Activated T-cell treated with anti-CD3 and anti-CD28 coated beads, Interleukin-2, amount 50 U/mL, for 4 hours (primary cell): ENCODE data around the gene WNT7A. TPM values are rescaled to one million over a fixed set of nuclear protein-coding genes. Genes with fewer than 3 reads are reported as not detected.

ENCODE experiments used
- ATAC-seq, 2 donors: fragments of 200-7000 bp; cut with Tn5 transposase; one replicate each; pipeline ENCODE4 v1.10.0; 2021
- DNase-seq: peaks from one replicate; pipeline ENCODE4 v3.0.0-alpha.2; 2020
- H3K27me3 Mint-ChIP-seq: one replicate; pipeline ENCODE4 v1.8.0; 2021; ENCODE audit warnings: low read depth, mixed read lengths
- H3K36me3 Mint-ChIP-seq: one replicate; pipeline ENCODE4 v1.8.0; 2022; ENCODE audit warnings: mixed read lengths; ENCODE audit not compliant: insufficient read depth
- H3K4me1 Mint-ChIP-seq: one replicate; pipeline ENCODE4 v1.8.0; 2021; ENCODE audit warnings: low read depth, mixed read lengths
- H3K4me3 Mint-ChIP-seq: one replicate; pipeline ENCODE4 v1.8.0; 2021; ENCODE audit warnings: mild to moderate bottlenecking, moderate library complexity, mixed read lengths
- H3K9me3 Mint-ChIP-seq: one replicate; pipeline ENCODE4 v1.8.0; 2021; ENCODE audit warnings: mixed read lengths
- total RNA-seq, 3 donors: library from RNA; stranded (reverse); gene quantifications; one replicate each; pipeline ENCODE4 v1.2.1, GENCODE V29; 2021

The WNT7A gene
- total RNA-seq, 3 donors from 2014 or later = 0.08 to 0.24 (median 0.10) TPM

DNA sequence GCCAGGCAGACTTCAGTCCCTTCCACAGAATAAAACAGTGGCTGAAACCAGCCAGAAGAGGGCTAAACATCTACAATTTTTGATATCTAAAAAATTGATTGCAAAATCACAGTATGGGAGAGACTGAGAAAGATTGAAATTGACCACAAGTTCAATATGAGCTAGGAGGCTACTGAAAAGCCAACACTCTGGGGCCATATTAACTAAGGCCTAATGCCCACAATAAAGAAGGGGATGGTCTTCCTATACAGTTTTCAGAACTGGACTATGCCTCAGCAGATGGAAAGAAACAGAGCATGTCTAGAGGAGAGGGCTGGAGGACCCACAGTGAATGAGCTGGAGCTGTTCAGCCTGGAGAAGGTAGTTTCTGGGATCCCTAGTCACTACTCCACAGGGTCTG is 53.2 kb downstream of the WNT7A start:
- no peak for ATAC-seq
- Mint-ChIP-seq H3K4me3 (no peak overlapping the region), H3K36me3 (no peaks in the 10 kb centered on the region), H3K27me3 (no peaks in the 10 kb centered on the region), H3K9me3 (peaks cover 3% of the 10 kb centered on the region), H3K4me1 (peaks cover 6% of the 10 kb centered on the region)
- no peak for DNase-seq

DNA sequence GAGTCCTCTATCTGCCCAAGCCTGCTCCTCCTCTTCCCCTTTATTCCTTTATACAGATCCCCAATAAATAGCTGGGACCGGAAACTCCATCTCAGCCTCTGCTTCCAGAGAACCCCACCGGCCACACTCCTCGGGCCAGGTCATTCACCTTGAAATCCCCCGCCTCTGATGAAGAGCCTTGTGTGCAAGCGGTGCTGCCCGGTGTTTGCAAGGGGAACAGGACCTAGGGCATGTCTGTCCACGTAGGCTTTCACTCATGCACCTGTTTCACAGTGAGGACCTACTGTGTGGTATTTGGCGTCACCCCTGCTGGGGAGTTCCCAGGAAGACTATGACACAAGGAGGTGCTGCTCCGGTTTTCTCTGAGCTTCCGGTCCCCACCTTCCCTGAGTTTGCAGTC is 54.0 kb downstream of the WNT7A start:
- Mint-ChIP-seq H3K4me3 (no peak overlapping the region), H3K9me3 (peaks cover 3% of the 10 kb centered on the region), H3K36me3 (no peaks in the 10 kb centered on the region), H3K4me1 (peaks cover 7% of the 10 kb centered on the region), H3K27me3 (no peaks in the 10 kb centered on the region)
- ATAC-seq = no peak
- no peak for DNase-seq

- H3K36me3 Mint-ChIP-seq = peaks cover under 1% of the 10 kb centered on the region
These were observed 54.6 kb downstream of the WNT7A start for GRCh38 chr3:13825311-13825579.

DNA sequence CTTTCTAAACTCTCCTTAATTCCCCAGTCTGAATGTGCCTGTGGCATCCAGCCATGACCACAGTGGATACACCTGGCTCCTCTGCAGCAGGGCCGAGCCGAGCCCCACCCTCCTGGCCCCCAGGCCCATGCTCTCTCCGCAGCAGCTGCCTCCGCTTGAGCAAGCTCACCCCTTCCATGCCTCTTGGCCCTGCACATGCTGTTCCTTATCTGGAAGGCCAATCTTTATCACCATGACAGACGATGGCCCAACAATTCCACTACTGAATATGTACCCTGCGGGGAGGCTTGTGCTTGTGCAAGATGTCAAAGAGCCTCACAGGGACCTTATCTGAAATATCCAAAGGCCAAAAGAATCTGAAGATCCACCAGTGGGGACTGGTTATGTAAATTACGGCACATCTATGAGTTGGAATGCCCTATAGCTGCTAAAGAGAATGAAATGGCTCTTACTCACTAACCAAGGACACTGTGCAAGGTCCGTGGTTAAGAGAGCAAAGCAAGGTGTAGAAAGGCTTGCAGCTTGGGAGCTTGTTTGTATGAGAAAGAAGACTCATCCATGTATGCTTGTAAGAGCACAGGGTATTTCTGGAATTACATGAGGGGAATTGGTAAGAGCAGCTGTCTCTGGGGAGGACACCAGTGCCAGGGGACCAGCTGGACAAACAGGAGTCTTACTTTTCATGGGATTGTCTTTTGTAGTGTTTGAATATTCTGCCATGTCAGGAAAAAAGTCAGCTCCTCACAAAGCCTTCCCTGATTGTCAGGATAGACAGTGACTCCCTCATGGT is 55.2 kb downstream of the WNT7A start:
- DNase-seq = no peak
- Mint-ChIP-seq H3K36me3 (peaks cover 5% of the 10 kb centered on the region), H3K4me1 (peaks cover 7% of the 10 kb centered on the region), H3K9me3 (peaks cover 3% of the 10 kb centered on the region), H3K4me3 (no peak overlapping the region), H3K27me3 (no peaks in the 10 kb centered on the region)
- ATAC-seq = no peak

More at GRCh38 chr3:13825311-13825579, 54.6 kb downstream of the WNT7A start:
- Mint-ChIP-seq H3K27me3 (no peaks in the 10 kb centered on the region), H3K9me3 (peaks cover 3% of the 10 kb centered on the region), H3K4me1 (peaks cover 7% of the 10 kb centered on the region), H3K4me3 (no peak overlapping the region)
- DNase-seq (no peak), ATAC-seq (no peak)

GRCh38 chr3:13823692-13824091 is 56.2 kb downstream of the WNT7A start:
- no peak for ATAC-seq

DNA sequence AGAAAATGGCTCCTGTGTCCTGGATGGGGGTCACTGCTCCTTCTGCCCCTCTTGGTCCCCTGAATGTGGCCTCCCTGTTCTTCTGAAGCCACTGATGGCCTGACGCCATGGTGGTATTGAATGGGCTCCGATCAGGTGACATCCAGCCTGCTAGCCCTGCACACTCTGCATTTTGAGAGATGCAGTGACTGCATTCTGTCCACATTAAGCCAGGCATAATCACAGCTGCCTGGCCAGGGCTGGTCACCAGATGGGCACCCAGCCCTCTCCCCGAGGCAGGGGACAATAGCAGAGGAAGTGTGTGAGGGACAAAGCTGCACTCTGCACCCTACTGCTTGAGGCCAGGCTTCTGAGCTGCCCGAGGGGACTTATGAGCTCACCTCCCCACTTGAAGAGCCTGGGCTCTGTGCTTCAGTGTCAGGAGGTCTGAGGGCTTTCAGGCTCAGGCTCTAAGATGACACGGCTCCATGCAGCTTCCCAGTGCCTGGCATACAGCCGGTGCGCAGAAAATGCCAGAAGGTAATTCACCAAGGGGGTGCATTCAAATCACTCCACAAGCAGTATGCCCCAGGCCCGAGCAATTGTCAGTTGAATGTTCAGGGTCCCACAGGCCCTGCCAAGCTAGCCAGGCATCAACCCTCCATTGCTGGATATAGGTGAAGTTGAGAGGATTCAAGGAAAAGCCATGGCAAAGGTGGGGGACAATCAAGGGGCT is 56.8 kb downstream of the WNT7A start:
- no peak for ATAC-seq
- H3K4me3 Mint-ChIP-seq = no peak overlapping the region
- DNase-seq = no peak
- no peaks in the 10 kb centered on the region for H3K27me3 Mint-ChIP-seq
- H3K36me3 Mint-ChIP-seq = peaks cover 11% of the 10 kb centered on the region
- peaks cover 7% of the 10 kb centered on the region for H3K4me1 Mint-ChIP-seq
- H3K9me3 Mint-ChIP-seq = peaks cover 3% of the 10 kb centered on the region

More at GRCh38 chr3:13823692-13824091, 56.2 kb downstream of the WNT7A start:
- Mint-ChIP-seq H3K4me1 (peaks cover 7% of the 10 kb centered on the region), H3K9me3 (peaks cover 3% of the 10 kb centered on the region), H3K4me3 (no peak overlapping the region), H3K36me3 (peaks cover 8% of the 10 kb centered on the region), H3K27me3 (no peaks in the 10 kb centered on the region)
- no peak for DNase-seq

DNA sequence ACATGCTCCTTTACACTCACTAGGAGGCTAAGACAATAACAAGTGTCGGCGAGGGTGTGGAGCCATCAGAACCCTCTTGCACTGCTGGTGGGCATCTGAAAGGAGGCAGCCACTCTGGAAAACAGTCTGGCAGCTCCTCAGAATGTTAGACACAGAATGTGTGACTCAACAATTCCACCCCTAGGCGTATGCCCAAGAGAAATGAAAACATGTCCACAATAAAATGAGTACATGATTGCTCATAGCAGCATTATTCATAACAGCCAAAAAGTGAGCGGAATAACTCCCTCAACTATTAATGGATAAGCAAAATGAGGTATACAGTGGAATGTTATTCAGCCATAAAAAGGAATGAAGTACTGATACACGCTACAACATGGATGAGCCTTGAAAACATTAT is 57.8 kb downstream of the WNT7A start:
- no peak for DNase-seq
- H3K4me1 Mint-ChIP-seq = peaks cover 7% of the 10 kb centered on the region

GRCh38 chr3:13821126-13821525 is 58.7 kb downstream of the WNT7A start:
- ATAC-seq (no peak), DNase-seq (no peak)
- Mint-ChIP-seq H3K36me3 (peaks cover 19% of the 10 kb centered on the region), H3K4me1 (peaks cover 7% of the 10 kb centered on the region), H3K27me3 (no peaks in the 10 kb centered on the region), H3K9me3 (peaks cover 10% of the 10 kb centered on the region), H3K4me3 (no peak overlapping the region)

More for the DNA sequence above, 57.8 kb downstream of the WNT7A start:
- Mint-ChIP-seq H3K4me3 (no peak overlapping the region), H3K27me3 (no peaks in the 10 kb centered on the region), H3K9me3 (peaks cover 3% of the 10 kb centered on the region), H3K36me3 (peaks cover 15% of the 10 kb centered on the region)
- peak in 1 of 2 donors; percentile 76 for ATAC-seq

GRCh38 chr3:13818919-13819318 is 61.0 kb downstream of the WNT7A start:
- Mint-ChIP-seq H3K36me3 (peaks cover 28% of the 10 kb centered on the region), H3K9me3 (peaks cover 20% of the 10 kb centered on the region), H3K27me3 (no peaks in the 10 kb centered on the region), H3K4me3 (no peak overlapping the region), H3K4me1 (peaks cover 7% of the 10 kb centered on the region)
- ATAC-seq (no peak), DNase-seq (no peak)

DNA sequence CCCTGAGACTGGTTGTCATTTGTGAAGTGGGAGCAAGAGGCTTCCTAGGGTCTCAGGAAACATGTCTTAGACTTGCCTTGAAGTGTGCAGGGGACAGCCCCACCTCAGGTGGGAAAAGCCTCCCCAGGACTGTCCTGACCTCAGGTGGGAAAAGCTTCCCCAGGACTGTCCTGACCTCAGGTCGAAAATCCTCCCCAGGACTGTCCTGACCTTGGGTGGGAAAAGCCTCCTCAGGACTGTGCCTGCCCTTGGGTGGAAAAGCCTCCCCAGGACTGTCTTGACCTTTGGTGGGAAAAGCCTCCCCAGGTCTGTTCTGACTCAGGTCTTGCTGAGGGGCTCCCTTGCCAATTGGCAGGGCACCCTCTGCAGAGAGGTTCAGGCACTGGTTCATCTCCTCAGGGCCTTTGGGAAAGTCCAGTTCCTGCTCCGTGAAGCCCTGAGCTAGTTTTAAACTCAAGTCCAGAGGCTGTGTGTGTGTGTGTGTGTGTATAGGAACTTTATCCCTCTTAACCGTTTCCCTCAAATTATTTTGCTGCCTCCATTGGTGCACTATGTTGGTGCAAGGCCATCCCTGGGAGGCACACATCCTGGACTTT is 64.7 kb downstream of the WNT7A start:
- H3K9me3 Mint-ChIP-seq = peaks cover 25% of the 10 kb centered on the region
- H3K4me1 Mint-ChIP-seq = no peaks in the 10 kb centered on the region
- H3K27me3 Mint-ChIP-seq = no peaks in the 10 kb centered on the region
- ATAC-seq (no peak), DNase-seq (no peak)
- H3K36me3 Mint-ChIP-seq = peaks cover 28% of the 10 kb centered on the region
- no peak overlapping the region for H3K4me3 Mint-ChIP-seq

- Mint-ChIP-seq H3K4me3 (no peak overlapping the region), H3K36me3 (peaks cover 13% of the 10 kb centered on the region), H3K27me3 (no peaks in the 10 kb centered on the region), H3K4me1 (no peaks in the 10 kb centered on the region), H3K9me3 (peaks cover 31% of the 10 kb centered on the region)
- DNase-seq = no peak
- no peak for ATAC-seq
These were observed 67.8 kb downstream of the WNT7A start for GRCh38 chr3:13812034-13812471.

DNA sequence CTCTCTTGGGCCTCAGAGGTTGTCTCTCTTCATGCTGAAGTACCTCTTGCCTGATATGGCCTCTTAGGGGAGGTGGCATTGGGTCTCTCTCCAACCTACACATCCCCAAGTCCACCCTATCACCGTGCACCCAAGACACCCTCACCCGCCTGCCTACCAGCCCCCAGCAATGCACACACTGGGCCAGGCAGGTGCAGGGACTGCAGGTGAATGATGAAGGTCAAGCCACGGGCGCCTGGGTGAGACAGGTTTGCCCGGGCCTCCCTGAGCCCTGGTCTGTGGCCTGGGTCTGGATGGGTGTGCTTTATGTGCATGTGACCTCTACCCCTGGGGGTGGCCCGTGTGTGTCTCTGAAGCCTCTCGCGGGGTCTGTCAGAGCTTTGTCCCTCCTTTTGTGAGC is 68.3 kb downstream of the WNT7A start:
- peaks cover 31% of the 10 kb centered on the region for H3K9me3 Mint-ChIP-seq
- no peak for ATAC-seq
- no peak for DNase-seq
- H3K4me1 Mint-ChIP-seq = no peaks in the 10 kb centered on the region
- H3K4me3 Mint-ChIP-seq = no peak overlapping the region
- no peaks in the 10 kb centered on the region for H3K27me3 Mint-ChIP-seq
- peaks cover 11% of the 10 kb centered on the region for H3K36me3 Mint-ChIP-seq

DNA sequence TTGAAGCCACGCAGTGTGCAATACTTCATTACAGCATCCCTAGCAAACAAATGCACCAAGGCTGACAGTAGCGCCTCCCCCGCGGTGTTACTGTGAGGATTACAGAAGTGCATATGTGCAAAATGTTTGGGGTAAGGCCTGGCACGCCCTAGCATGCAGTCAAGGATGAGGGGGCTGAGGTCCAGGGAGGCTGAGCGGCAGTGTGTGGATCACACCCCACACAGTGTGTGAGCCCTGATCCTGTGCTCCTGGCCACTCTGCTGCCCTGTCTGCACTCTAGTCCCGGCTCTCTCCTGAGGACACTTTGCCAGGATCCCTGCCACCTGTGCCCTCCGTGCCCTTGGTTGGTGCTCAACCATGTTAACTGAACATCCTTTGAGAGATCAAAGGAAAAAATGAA is 71.3 kb downstream of the WNT7A start:
- DNase-seq (no peak), ATAC-seq (no peak)
- Mint-ChIP-seq H3K4me1 (no peaks in the 10 kb centered on the region), H3K9me3 (peaks cover 13% of the 10 kb centered on the region), H3K36me3 (no peaks in the 10 kb centered on the region), H3K27me3 (no peaks in the 10 kb centered on the region), H3K4me3 (no peak overlapping the region)

DNA sequence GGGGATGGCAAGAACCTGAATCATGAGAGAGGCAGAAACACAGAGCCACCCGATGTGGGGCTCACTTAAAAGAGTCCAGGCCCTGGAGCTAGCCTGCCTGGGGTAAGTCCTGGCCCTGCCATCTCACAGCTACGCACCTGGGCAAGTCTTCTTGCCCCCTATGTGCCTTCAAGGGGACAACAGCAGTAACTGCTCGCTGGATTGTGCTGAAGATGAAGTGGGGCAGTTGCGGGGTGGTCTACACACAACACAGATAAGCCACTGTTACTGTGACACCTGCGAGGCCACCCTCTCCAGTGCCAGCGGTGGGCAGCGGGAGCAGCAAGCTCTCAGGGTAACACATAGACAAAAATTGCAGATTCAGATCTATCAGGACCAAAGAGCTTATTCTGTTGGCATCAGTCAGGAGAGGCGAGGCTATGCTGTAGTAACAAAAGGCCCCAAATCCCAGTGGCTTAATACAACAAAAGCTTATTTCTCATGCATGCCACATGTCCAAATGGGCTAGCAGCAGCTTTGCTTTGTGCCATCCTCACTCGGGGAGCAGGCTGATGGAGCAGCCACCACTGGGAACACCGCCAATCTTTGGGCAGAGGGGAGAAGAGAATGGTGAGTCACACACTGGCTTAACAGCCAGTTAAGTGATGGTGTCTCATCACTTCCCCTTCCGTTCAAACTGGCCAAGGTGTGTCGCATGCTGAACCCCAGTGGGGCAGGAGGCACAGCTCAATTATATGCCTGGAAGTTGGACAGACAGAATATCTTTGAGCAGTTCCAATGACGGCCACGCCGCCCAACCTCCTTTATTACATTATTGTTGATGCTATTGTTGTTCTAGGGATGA is 78.3 kb downstream of the WNT7A start:
- Mint-ChIP-seq H3K36me3 (no peaks in the 10 kb centered on the region), H3K27me3 (peaks cover 3% of the 10 kb centered on the region), H3K9me3 (no peaks in the 10 kb centered on the region), H3K4me3 (no peak overlapping the region), H3K4me1 (no peaks in the 10 kb centered on the region)
- ATAC-seq = no peak
- no peak for DNase-seq
